Tibial nerve (tissue), 4 donors: ENCODE data around the gene FGD6. TPM values are rescaled to one million over a fixed set of nuclear protein-coding genes. Genes with fewer than 3 reads are reported as not detected.
"Not testable (repeated sequence)": the region's sequence is repeated elsewhere in the genome, so short reads cannot be mapped to it uniquely, and the experiment has no call there.

Source experiments
- DNase-seq, 2 donors: peaks; one replicate each; pipeline ENCODE4 v3.0.0-alpha.2; 2019; ENCODE audit warnings: low spot score in 2 of 2
- H3K27ac ChIP-seq, 4 donors: fragments of 200-600 bp; sonication (generic) in 3 of 4; one replicate each; pipeline ENCODE4 v1.5.1; 2017 to 2019; ENCODE audit warnings: mild to moderate bottlenecking in 1 of 4
- H3K27me3 ChIP-seq, 2 donors: fragments of 200-600 bp; sonication (generic) in 1 of 2; one replicate each; pipeline versions ENCODE4 v1.5.1 to v1.6.0; 2017 to 2019
- H3K36me3 ChIP-seq, 3 donors: fragments of 200-600 bp; sonication (generic); one replicate each; pipeline ENCODE4 v1.5.1; 2018 to 2019
- H3K4me1 ChIP-seq, 4 donors: fragments of 200-600 bp; sonication (generic) in 3 of 4; one replicate each; pipeline ENCODE4 v1.5.1; 2017 to 2019
- H3K4me3 ChIP-seq, 4 donors: fragments of 200-600 bp; sonication (generic) in 3 of 4; one replicate each; pipeline ENCODE4 v1.5.1; 2017 to 2019; ENCODE audit warnings: mild to moderate bottlenecking in 1 of 4, moderate library complexity in 1 of 4
- H3K9me3 ChIP-seq, 4 donors: fragments of 200-600 bp; sonication (generic) in 3 of 4; one replicate each; pipeline ENCODE4 v1.5.1; 2017 to 2019
- CTCF ChIP-seq, 5 experiments: fragments of 200-600 bp in 3 of 5; fragments of 450-650 bp in 2 of 5; sonication (generic) in 3 of 5; IDR thresholded peaks; one replicate each; pipeline ENCODE4 v1.5.1; 2016 to 2019; ENCODE audit warnings: antibody characterized with exemption in 5 of 5, mild to moderate bottlenecking in 3 of 5, moderate library complexity in 2 of 5
- EP300 ChIP-seq, 2 donors: sonication (generic); formaldehyde crosslinking; IDR thresholded peaks; one replicate each; pipeline ENCODE4 v1.6.1; 2017; ENCODE audit warnings: antibody characterized with exemption in 2 of 2, mild to moderate bottlenecking in 1 of 2
- POLR2A ChIP-seq, 2 donors: fragments of 450-650 bp; IDR thresholded peaks; one replicate each; pipeline ENCODE4 v1.6.1; 2017; ENCODE audit warnings: antibody characterized with exemption in 2 of 2, mild to moderate bottlenecking in 2 of 2, moderate library complexity in 2 of 2
- WGBS, 2 donors: methylation state at CpG; one replicate each; pipeline ENCODE4 v1.1.5; 2018; 5-methylcytosine and 5-hydroxymethylcytosine counted together
- total RNA-seq, 4 donors: library from RNA; depleted of rRNA; stranded (reverse); fragments of >200 nt; gene quantifications; one replicate each; pipeline ENCODE4 v1.1.0, GENCODE V29; 2016

FGD6 gene
- total RNA-seq, 4 donors from 2014 or later = 9.2 to 13.4 (median 11.7) TPM

DNA sequence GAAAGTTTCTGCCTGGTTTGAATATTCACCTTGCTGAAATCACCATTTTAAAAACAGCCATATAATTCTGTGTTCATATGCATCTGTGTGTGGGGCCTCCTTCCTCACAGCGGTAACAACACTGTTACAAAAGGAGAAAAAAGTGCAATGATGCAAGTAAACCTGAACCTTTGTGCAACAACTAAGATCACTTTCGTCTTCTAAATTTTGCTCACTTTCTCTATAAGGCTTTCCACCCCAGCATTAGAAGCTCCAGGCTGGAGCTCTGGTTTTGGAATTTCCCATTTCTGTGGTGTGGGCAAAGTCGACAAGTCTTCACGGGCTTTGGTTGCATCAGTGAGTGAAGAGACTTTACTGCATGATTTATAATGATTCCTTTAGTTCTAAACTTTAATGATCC, 18.4 kb downstream of the FGD6 start:
- peaks cover 0 to 33% (median 3%) of the 10 kb centered on the region in 4 donors for H3K4me1 ChIP-seq
- H3K27me3 ChIP-seq = no peaks in the 10 kb centered on the region
- no peak for DNase-seq
- TF ChIP-seq POLR2A (IDR thresholded peaks at IDR 0.05) (no peak), EP300 (IDR thresholded peaks at IDR 0.05) (no peak), CTCF (IDR thresholded peaks at IDR 0.05) (no peak)
- no peak overlapping the region for H3K4me3 ChIP-seq
- 77 to 78% methylated on average over 4 of the region's 4 CpGs for WGBS, 2 donors
- H3K9me3 ChIP-seq = no peaks in the 10 kb centered on the region
- H3K36me3 ChIP-seq = no peaks in the 10 kb centered on the region
- peak overlapping the region in 2 of 4 donors; percentile 77 to 82 for H3K27ac ChIP-seq

DNA sequence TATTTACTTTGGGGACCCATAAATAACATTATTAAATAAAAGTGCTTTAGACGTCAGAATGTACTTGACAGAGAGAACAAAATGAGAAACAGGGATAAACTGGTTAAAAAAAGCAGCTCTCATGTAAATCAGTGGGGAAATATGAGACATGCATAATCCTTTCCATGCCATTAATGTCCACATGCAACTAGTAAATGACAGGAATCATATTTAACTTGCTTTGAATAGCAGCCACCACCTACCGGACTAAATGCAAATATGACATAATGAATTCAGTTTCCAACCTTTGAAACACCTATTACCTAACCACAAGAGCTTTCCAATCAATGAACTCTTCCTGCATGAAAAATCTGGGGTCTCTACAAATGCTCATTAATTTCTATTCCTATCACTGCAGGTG, 19.6 kb downstream of the FGD6 start:
- Histone ChIP-seq H3K36me3 (no peaks in the 10 kb centered on the region), H3K9me3 (no peaks in the 10 kb centered on the region), H3K27ac (no peak overlapping the region), H3K4me3 (no peak overlapping the region), H3K4me1 (peaks cover 0 to 20% (median under 1%) of the 10 kb centered on the region in 4 donors), H3K27me3 (no peaks in the 10 kb centered on the region)
- WGBS, 2 donors = 76 to 85% methylated on average over 2 of the region's 2 CpGs
- no peak for TF ChIP-seq EP300 (IDR thresholded peaks at IDR 0.05)
- no peak for TF ChIP-seq CTCF (IDR thresholded peaks at IDR 0.05)
- TF ChIP-seq POLR2A (IDR thresholded peaks at IDR 0.05) = no peak
- no peak for DNase-seq

GRCh38 chr12:95196875-95197569, 20.2 kb downstream of the FGD6 start:
- H3K27me3 ChIP-seq, H3K4me3 ChIP-seq, DNase-seq, H3K27ac ChIP-seq, H3K9me3 ChIP-seq, H3K36me3 ChIP-seq: not testable (repeated sequence)
- H3K4me1 ChIP-seq = peaks cover 0 to 15% (median 0%) of the 10 kb centered on the region in 4 donors
- WGBS, 2 donors = 91 to 94% methylated on average over 7 of the region's 7 CpGs

DNA sequence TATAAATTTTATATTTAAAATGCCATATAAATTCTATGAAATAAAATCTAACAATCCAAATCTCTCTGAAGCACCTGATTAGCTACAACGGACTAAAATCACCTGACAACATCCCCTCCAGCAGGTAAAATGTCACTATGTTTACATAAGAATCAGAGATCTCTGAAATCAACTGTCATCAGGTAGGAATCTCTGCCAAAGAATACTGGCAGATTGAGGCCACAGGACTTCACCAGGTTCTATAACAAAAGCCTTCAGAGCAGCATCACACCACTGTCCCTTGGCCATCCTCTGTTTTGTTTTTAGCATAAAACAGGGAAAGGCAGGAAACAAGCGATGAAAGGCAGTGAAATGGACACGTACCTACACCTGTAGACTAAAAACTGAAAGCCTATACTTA, 22.1 kb downstream of the FGD6 start:
- TF ChIP-seq EP300 (IDR thresholded peaks at IDR 0.05) = no peak
- TF ChIP-seq POLR2A (IDR thresholded peaks at IDR 0.05) = no peak
- TF ChIP-seq CTCF (IDR thresholded peaks at IDR 0.05) = no peak
- H3K4me3 ChIP-seq = no peak overlapping the region
- H3K27ac ChIP-seq = no peak overlapping the region
- H3K27me3 ChIP-seq = no peaks in the 10 kb centered on the region
- no peak for DNase-seq
- H3K9me3 ChIP-seq = no peaks in the 10 kb centered on the region
- H3K36me3 ChIP-seq = no peaks in the 10 kb centered on the region
- H3K4me1 ChIP-seq = no peaks in the 10 kb centered on the region
- WGBS, 2 donors = 93 to 94% methylated on average over 3 of the region's 3 CpGs

DNA sequence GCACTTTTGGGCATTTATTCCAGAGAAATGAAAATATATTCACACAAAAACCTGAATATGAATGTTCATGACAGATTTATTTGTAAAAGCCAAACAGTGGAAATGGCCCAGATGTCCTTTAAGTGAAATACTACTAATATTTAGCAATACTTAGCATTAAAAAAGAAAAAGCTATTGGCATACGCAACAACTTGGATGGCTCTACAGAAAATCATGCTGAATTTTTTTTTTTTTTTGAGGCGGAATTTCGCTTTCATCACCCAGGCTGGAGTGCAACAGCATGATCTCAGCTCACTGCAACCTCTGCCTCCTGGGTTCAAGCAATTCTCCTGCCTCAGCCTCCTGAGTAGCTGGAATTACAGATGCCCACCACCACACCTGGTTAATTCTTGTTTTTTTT, 24.1 kb downstream of the FGD6 start:
- no peaks in the 10 kb centered on the region for H3K9me3 ChIP-seq
- TF ChIP-seq CTCF (IDR thresholded peaks at IDR 0.05) (no peak), POLR2A (IDR thresholded peaks at IDR 0.05) (no peak), EP300 (IDR thresholded peaks at IDR 0.05) (no peak)
- DNase-seq = no peak
- no peaks in the 10 kb centered on the region for H3K36me3 ChIP-seq
- H3K27me3 ChIP-seq = no peaks in the 10 kb centered on the region
- H3K4me1 ChIP-seq = peaks cover 0 to 4% (median 0%) of the 10 kb centered on the region in 4 donors
- H3K4me3 ChIP-seq = no peak overlapping the region
- H3K27ac ChIP-seq = no peak overlapping the region
- 93 to 95% methylated on average over 3 of the region's 3 CpGs for WGBS, 2 donors
